ENCODE results near the gene PAX2. TPM values are rescaled to one million over a fixed set of nuclear protein-coding genes. Genes with fewer than 3 reads are reported as not detected.

Gene PAX2
- polyA plus RNA-seq, 3 donors: not detected

DNA sequence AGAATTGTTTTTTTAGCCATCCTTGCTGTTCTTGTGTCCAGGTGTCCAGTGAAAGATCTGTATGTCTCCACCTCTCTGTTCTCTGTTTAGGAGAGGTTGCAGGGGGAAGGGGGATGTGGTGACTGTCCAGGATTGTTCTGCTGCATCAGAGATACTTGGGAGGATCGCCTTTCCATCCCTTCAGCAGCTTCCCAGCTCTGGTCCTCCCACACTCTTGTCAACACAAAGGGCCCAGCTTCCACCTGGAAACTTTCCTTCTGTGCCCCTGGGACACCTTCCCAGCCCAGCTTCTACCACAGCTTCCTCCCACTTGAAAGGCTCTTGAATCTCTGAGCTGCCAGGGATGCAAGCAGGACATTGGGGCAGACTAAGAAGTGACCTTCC lies 85.3 kb downstream of the PAX2 start:
- no peak for TF ChIP-seq CTCF (IDR thresholded peaks at IDR 0.05)
- DNase-seq: no peak
- H3K4me1 Mint-ChIP-seq: peaks cover 28% of the 10 kb centered on the region
- Histone ChIP-seq H2AFZ (ENCODE audit: insufficient read depth, low read depth, low read length, poor library complexity, severe bottlenecking) (no peak overlapping the region), H3K79me2 (ENCODE audit: insufficient read depth, low read length) (no peaks in the 10 kb centered on the region), H3K4me2 (replicated peaks; ENCODE audit: extremely low read depth, low read length, poor library complexity, severe bottlenecking) (no peak overlapping the region), H3K4me1 (ENCODE audit: control insufficient read depth in 1 of 2, insufficient read depth in 2 of 2, low read length in 2 of 2) (peaks cover 24 to 35% of the 10 kb centered on the region in 2 donors), H4K20me1 (ENCODE audit: insufficient read depth, low read length) (no peaks in the 10 kb centered on the region), H3K9me3 (replicated peaks in 1 of 2; ENCODE audit: control insufficient read depth in 1 of 2, insufficient read depth in 1 of 2, low read length in 2 of 2) (peaks cover 5 to 37% of the 10 kb centered on the region in 2 donors), H3K27me3 (ENCODE audit: control insufficient read depth in 2 of 2, insufficient read depth in 2 of 2, low read length in 2 of 2) (peaks cover 69 to 84% of the 10 kb centered on the region in 2 donors), H3K27ac (ENCODE audit: low read depth in 1 of 2, low read length in 2 of 2) (no peak overlapping the region), H3K4me3 (replicated peaks in 1 of 3; ENCODE audit: low read depth in 2 of 3, low read length in 3 of 3) (no peak overlapping the region), H3K9ac (ENCODE audit: insufficient read depth, low read length, poor library complexity, severe bottlenecking) (no peak overlapping the region), H3K36me3 (replicated peaks in 1 of 2; ENCODE audit: control insufficient read depth in 1 of 2, insufficient read depth in 2 of 2, low read length in 2 of 2) (no peaks in the 10 kb centered on the region)
- H3K9me3 Mint-ChIP-seq: peaks cover 0 to 29% (median 15%) of the 10 kb centered on the region in 7 donors
- H3K4me3 Mint-ChIP-seq: peak overlapping the region in 1 of 2 donors; percentile 83
- H3K36me3 Mint-ChIP-seq: peaks cover 3 to 10% of the 10 kb centered on the region in 2 donors
- no peak overlapping the region for H3K27ac Mint-ChIP-seq
- WGBS (ENCODE audit: insufficient coverage): no CpG with 5 or more reads among the region's 1 CpG
- H3K27me3 Mint-ChIP-seq (ENCODE audit: low read depth in 3 of 3): peaks cover 66 to 82% (median 76%) of the 10 kb centered on the region in 3 donors
- intact Hi-C loops (cut with micrococcal nuclease): no loop called here

GRCh38 chr10:100831742-100832141 lies 86.4 kb downstream of the PAX2 start:
- H3K27ac ChIP-seq (ENCODE audit: low read depth in 1 of 2, low read length in 2 of 2): no peak overlapping the region
- H3K9me3 ChIP-seq (replicated peaks in 1 of 2; ENCODE audit: control insufficient read depth in 1 of 2, insufficient read depth in 1 of 2, low read length in 2 of 2): peaks cover 5 to 30% of the 10 kb centered on the region in 2 donors
- peaks cover 26% of the 10 kb centered on the region for H3K4me1 Mint-ChIP-seq
- peaks cover 0 to 27% (median 15%) of the 10 kb centered on the region in 7 donors for H3K9me3 Mint-ChIP-seq
- H3K4me2 ChIP-seq (replicated peaks; ENCODE audit: extremely low read depth, low read length, poor library complexity, severe bottlenecking): no peak overlapping the region
- H3K27me3 ChIP-seq (ENCODE audit: control insufficient read depth in 2 of 2, insufficient read depth in 2 of 2, low read length in 2 of 2): peaks cover 61 to 75% of the 10 kb centered on the region in 2 donors
- peaks cover 21 to 29% of the 10 kb centered on the region in 2 donors for H3K4me1 ChIP-seq (ENCODE audit: control insufficient read depth in 1 of 2, insufficient read depth in 2 of 2, low read length in 2 of 2)
- TF ChIP-seq CTCF (IDR thresholded peaks at IDR 0.05): no peak
- no peak overlapping the region for H3K4me3 ChIP-seq (replicated peaks in 1 of 3; ENCODE audit: low read depth in 2 of 3, low read length in 3 of 3)
- H3K9ac ChIP-seq (ENCODE audit: insufficient read depth, low read length, poor library complexity, severe bottlenecking): no peak overlapping the region
- intact Hi-C loops (cut with micrococcal nuclease): no loop called here
- H3K79me2 ChIP-seq (ENCODE audit: insufficient read depth, low read length): no peaks in the 10 kb centered on the region
- H2AFZ ChIP-seq (ENCODE audit: insufficient read depth, low read depth, low read length, poor library complexity, severe bottlenecking): no peak overlapping the region
- peaks cover 58 to 72% (median 67%) of the 10 kb centered on the region in 3 donors for H3K27me3 Mint-ChIP-seq (ENCODE audit: low read depth in 3 of 3)
- no peaks in the 10 kb centered on the region for H4K20me1 ChIP-seq (ENCODE audit: insufficient read depth, low read length)
- no peaks in the 10 kb centered on the region for H3K36me3 ChIP-seq (replicated peaks in 1 of 2; ENCODE audit: control insufficient read depth in 1 of 2, insufficient read depth in 2 of 2, low read length in 2 of 2)
- H3K4me3 Mint-ChIP-seq: peak overlapping the region in 1 of 2 donors; percentile 83
- H3K36me3 Mint-ChIP-seq: peaks cover 3 to 10% of the 10 kb centered on the region in 2 donors
- no peak overlapping the region for H3K27ac Mint-ChIP-seq
- WGBS (ENCODE audit: insufficient coverage): 90% methylated on average over 1 of the region's 1 CpG
- DNase-seq: no peak

Data from CD14-positive monocyte (primary cell).